ENCODE measurements around the gene RGL4.

- TF ChIP-seq CTCF (IDR thresholded peaks at IDR 0.05; ENCODE audit: poor library complexity) (no peak), EZH2phosphoT487 (IDR thresholded peaks at IDR 0.05; ENCODE audit: low read depth, severe bottlenecking, unreplicated experiment) (no peak), EZH2 (IDR thresholded peaks at IDR 0.05; ENCODE audit: borderline replicate concordance) (no peak)
Measured at GRCh38 chr22:23716811-23717801, 26.3 kb downstream of the RGL4 start.
